ENCODE measurements around the gene NOS2. TPM values are rescaled to one million over a fixed set of nuclear protein-coding genes. Genes with fewer than 3 reads are reported as not detected.

NOS2 gene
- total RNA-seq, 2 donors from 2014 or later = 0.07 TPM; not detected in 1

GRCh38 chr17:27793906-27794569 lies 6.3 kb downstream of the NOS2 start:
- Mint-ChIP-seq H3K27ac (no peak overlapping the region), H3K27me3 (peaks cover 69% of the 10 kb centered on the region), H3K4me3 (peak overlapping the region; percentile 82)

GRCh38 chr17:27793168-27793905 lies 7.0 kb downstream of the NOS2 start:
- DNase-seq (no peak), ATAC-seq (peak; percentile 23)
- Mint-ChIP-seq H3K36me3 (ENCODE audit: low read depth) (peaks cover 10% of the 10 kb centered on the region), H3K4me1 (peaks cover 9% of the 10 kb centered on the region), H3K27ac (no peak overlapping the region), H3K27me3 (peaks cover 72% of the 10 kb centered on the region), H3K4me3 (peak overlapping the region; percentile 82)
- H3K9me3 ChIP-seq (ENCODE audit: control insufficient read depth, low read length, poor library complexity, severe bottlenecking) = no peaks in the 10 kb centered on the region

More at GRCh38 chr17:27793906-27794569, 6.3 kb downstream of the NOS2 start:
- no peak for DNase-seq
- ATAC-seq = no peak
- no peaks in the 10 kb centered on the region for H3K9me3 ChIP-seq (ENCODE audit: control insufficient read depth, low read length, poor library complexity, severe bottlenecking)
- Mint-ChIP-seq H3K36me3 (ENCODE audit: low read depth) (peaks cover 10% of the 10 kb centered on the region), H3K4me1 (peaks cover 9% of the 10 kb centered on the region)

- Mint-ChIP-seq H3K36me3 (ENCODE audit: low read depth) (peaks cover 9% of the 10 kb centered on the region), H3K27ac (no peak overlapping the region), H3K4me1 (peaks cover 9% of the 10 kb centered on the region), H3K27me3 (peaks cover 72% of the 10 kb centered on the region), H3K4me3 (no peak overlapping the region)
- no peaks in the 10 kb centered on the region for H3K9me3 ChIP-seq (ENCODE audit: control insufficient read depth, low read length, poor library complexity, severe bottlenecking)
- no peak for ATAC-seq
- no peak for DNase-seq
Observed at GRCh38 chr17:27792095-27792494, 8.2 kb downstream of the NOS2 start.

GRCh38 chr17:27788919-27789318 lies 11.4 kb downstream of the NOS2 start:
- no peaks in the 10 kb centered on the region for H3K9me3 ChIP-seq (ENCODE audit: control insufficient read depth, low read length, poor library complexity, severe bottlenecking)
- DNase-seq = no peak
- peaks cover 45% of the 10 kb centered on the region for H3K27me3 Mint-ChIP-seq
- H3K36me3 Mint-ChIP-seq (ENCODE audit: low read depth) = peaks cover 2% of the 10 kb centered on the region
- ATAC-seq = no peak
- no peak overlapping the region for H3K27ac Mint-ChIP-seq
- peaks cover 2% of the 10 kb centered on the region for H3K4me1 Mint-ChIP-seq
- no peak overlapping the region for H3K4me3 Mint-ChIP-seq

- Mint-ChIP-seq H3K27ac (no peak overlapping the region), H3K36me3 (ENCODE audit: low read depth) (peaks cover 2% of the 10 kb centered on the region), H3K4me1 (peaks cover 3% of the 10 kb centered on the region), H3K27me3 (peaks cover 34% of the 10 kb centered on the region), H3K4me3 (no peak overlapping the region)
- DNase-seq (no peak), ATAC-seq (no peak)
- no peaks in the 10 kb centered on the region for H3K9me3 ChIP-seq (ENCODE audit: control insufficient read depth, low read length, poor library complexity, severe bottlenecking)
Observed at GRCh38 chr17:27783440-27784350, 16.6 kb downstream of the NOS2 start.

GRCh38 chr17:27782791-27783206 lies 17.5 kb downstream of the NOS2 start:
- no peak overlapping the region for H3K27ac Mint-ChIP-seq
- H3K27me3 Mint-ChIP-seq = peaks cover 25% of the 10 kb centered on the region
- DNase-seq (no peak), ATAC-seq (no peak)
- H3K4me3 Mint-ChIP-seq = no peak overlapping the region
- no peaks in the 10 kb centered on the region for H3K9me3 ChIP-seq (ENCODE audit: control insufficient read depth, low read length, poor library complexity, severe bottlenecking)
- peaks cover 3% of the 10 kb centered on the region for H3K4me1 Mint-ChIP-seq
- peaks cover 2% of the 10 kb centered on the region for H3K36me3 Mint-ChIP-seq (ENCODE audit: low read depth)

GRCh38 chr17:27780828-27781404 lies 19.4 kb downstream of the NOS2 start:
- H3K27me3 Mint-ChIP-seq = peaks cover 18% of the 10 kb centered on the region
- no peaks in the 10 kb centered on the region for H3K9me3 ChIP-seq (ENCODE audit: control insufficient read depth, low read length, poor library complexity, severe bottlenecking)
- no peak overlapping the region for H3K4me3 Mint-ChIP-seq
- H3K36me3 Mint-ChIP-seq (ENCODE audit: low read depth) = peaks cover 2% of the 10 kb centered on the region
- DNase-seq (no peak), ATAC-seq (no peak)
- no peak overlapping the region for H3K27ac Mint-ChIP-seq
- H3K4me1 Mint-ChIP-seq = peaks cover 3% of the 10 kb centered on the region

- ATAC-seq = no peak
- DNase-seq = no peak
- H3K9me3 ChIP-seq (ENCODE audit: control insufficient read depth, low read length, poor library complexity, severe bottlenecking) = no peaks in the 10 kb centered on the region
- peaks cover 18% of the 10 kb centered on the region for H3K27me3 Mint-ChIP-seq
- H3K36me3 Mint-ChIP-seq (ENCODE audit: low read depth) = peaks cover 2% of the 10 kb centered on the region
- H3K4me3 Mint-ChIP-seq = no peak overlapping the region
- H3K27ac Mint-ChIP-seq = no peak overlapping the region
- peaks cover 3% of the 10 kb centered on the region for H3K4me1 Mint-ChIP-seq
Observed at GRCh38 chr17:27780092-27780827, 20.1 kb downstream of the NOS2 start.

- no peaks in the 10 kb centered on the region for H3K36me3 Mint-ChIP-seq (ENCODE audit: low read depth)
- ATAC-seq = no peak
- DNase-seq = no peak
- H3K27me3 Mint-ChIP-seq = peaks cover 9% of the 10 kb centered on the region
- no peaks in the 10 kb centered on the region for H3K9me3 ChIP-seq (ENCODE audit: control insufficient read depth, low read length, poor library complexity, severe bottlenecking)
- H3K27ac Mint-ChIP-seq = no peak overlapping the region
- no peak overlapping the region for H3K4me3 Mint-ChIP-seq
- peaks cover 3% of the 10 kb centered on the region for H3K4me1 Mint-ChIP-seq
Observed at GRCh38 chr17:27778183-27778582, 22.1 kb downstream of the NOS2 start.

- no peak for DNase-seq
- peaks cover 3% of the 10 kb centered on the region for H3K4me1 Mint-ChIP-seq
- H3K27ac Mint-ChIP-seq = peak overlapping the region; percentile 14
- no peak overlapping the region for H3K4me3 Mint-ChIP-seq
- H3K9me3 ChIP-seq (ENCODE audit: control insufficient read depth, low read length, poor library complexity, severe bottlenecking) = no peaks in the 10 kb centered on the region
- peaks cover 5% of the 10 kb centered on the region for H3K27me3 Mint-ChIP-seq
- H3K36me3 Mint-ChIP-seq (ENCODE audit: low read depth) = no peaks in the 10 kb centered on the region
- ATAC-seq = no peak
Observed at GRCh38 chr17:27776882-27777624, 23.3 kb downstream of the NOS2 start.

GRCh38 chr17:27771586-27771985 lies 28.7 kb downstream of the NOS2 start:
- H3K4me3 Mint-ChIP-seq = no peak overlapping the region
- peaks cover 6% of the 10 kb centered on the region for H3K27me3 Mint-ChIP-seq
- no peak overlapping the region for H3K27ac Mint-ChIP-seq
- H3K4me1 Mint-ChIP-seq = no peaks in the 10 kb centered on the region
- no peaks in the 10 kb centered on the region for H3K36me3 Mint-ChIP-seq (ENCODE audit: low read depth)
- no peaks in the 10 kb centered on the region for H3K9me3 ChIP-seq (ENCODE audit: control insufficient read depth, low read length, poor library complexity, severe bottlenecking)
- no peak for ATAC-seq
- DNase-seq = no peak

- ATAC-seq (no peak), DNase-seq (no peak)
- H3K4me1 Mint-ChIP-seq = no peaks in the 10 kb centered on the region
- H3K27me3 Mint-ChIP-seq = peaks cover 10% of the 10 kb centered on the region
- no peaks in the 10 kb centered on the region for H3K36me3 Mint-ChIP-seq (ENCODE audit: low read depth)
- no peaks in the 10 kb centered on the region for H3K9me3 ChIP-seq (ENCODE audit: control insufficient read depth, low read length, poor library complexity, severe bottlenecking)
- H3K27ac Mint-ChIP-seq = no peak overlapping the region
- no peak overlapping the region for H3K4me3 Mint-ChIP-seq
Observed at GRCh38 chr17:27770877-27771276, 29.5 kb downstream of the NOS2 start.

Measured in T-helper 17 cell (primary cell).